C4-2B (cell line): ENCODE measurements around the gene RAMP3.

ENCODE experiments used
- H3K27ac ChIP-seq: fragments of 450-650 bp; 2 replicates; pipeline ENCODE4 v1.5.1; 2017
- CTCF ChIP-seq: fragments of 450-650 bp; conservative IDR thresholded peaks from 2 replicates; pipeline ENCODE4 v1.5.1; 2017; ENCODE audit warnings: mild to moderate bottlenecking
- ZFX ChIP-seq: fragments of 450-650 bp; IDR thresholded peaks from 2 replicates; pipeline ENCODE4 v1.6.1; 2017

Gene RAMP3

GRCh38 chr7:45211958-45212357, 54.4 kb downstream of the RAMP3 start:
- TF ChIP-seq CTCF (no peak), ZFX (no peak)
- no peak overlapping the region for H3K27ac ChIP-seq

GRCh38 chr7:45212606-45213005, 55.0 kb downstream of the RAMP3 start:
- TF ChIP-seq ZFX, result no peak
- H3K27ac ChIP-seq, result no peak overlapping the region

- no peak overlapping the region for H3K27ac ChIP-seq
- TF ChIP-seq ZFX (no peak), CTCF (no peak)
These were observed 58.0 kb downstream of the RAMP3 start for GRCh38 chr7:45215601-45216062.

- no peak overlapping the region for H3K27ac ChIP-seq
- TF ChIP-seq CTCF (no peak), ZFX (no peak)
These were observed 58.6 kb downstream of the RAMP3 start for GRCh38 chr7:45216181-45216580.

- TF ChIP-seq CTCF, result no peak
- no peak for TF ChIP-seq ZFX
- H3K27ac ChIP-seq, result no peak overlapping the region
These were observed 59.1 kb downstream of the RAMP3 start for GRCh38 chr7:45216622-45217165.

- no peak overlapping the region for H3K27ac ChIP-seq
- TF ChIP-seq CTCF, result no peak; the same call in 1 of the 2 replicates
- TF ChIP-seq ZFX, result no peak
These were observed 59.8 kb downstream of the RAMP3 start for GRCh38 chr7:45217358-45217757.

- TF ChIP-seq CTCF (no peak), ZFX (no peak)
- no peak overlapping the region for H3K27ac ChIP-seq
These were observed 61.5 kb downstream of the RAMP3 start for GRCh38 chr7:45219130-45219529.

- no peak for TF ChIP-seq CTCF
- no peak for TF ChIP-seq ZFX
- no peak overlapping the region for H3K27ac ChIP-seq
These were observed 62.3 kb downstream of the RAMP3 start for GRCh38 chr7:45219801-45220435.
